Brain microvascular endothelial cell (primary cell): Measurements from ENCODE around the gene SERBP1.

Experiments
- DNase-seq: peaks from one replicate; pipeline ENCODE4 v3.0.0-alpha.2; 2020
- H3K27ac ChIP-seq: fragments of 250-450 bp; sonication (Bioruptor Pico); 2 replicates; pipeline ENCODE4 v1.5.1; 2020; ENCODE audit warnings: mild to moderate bottlenecking, moderate library complexity
- H3K27me3 ChIP-seq: fragments of 250-450 bp; sonication (Bioruptor Pico); replicated peaks from 2 replicates; pipeline ENCODE4 v1.5.1; 2020; ENCODE audit warnings: mild to moderate bottlenecking
- H3K36me3 ChIP-seq: fragments of 250-450 bp; sonication (Bioruptor Pico); replicated peaks from 2 replicates; pipeline ENCODE4 v1.5.1; 2020; ENCODE audit warnings: mild to moderate bottlenecking
- H3K4me3 ChIP-seq: 2 replicates; pipeline ENCODE4 v1.5.1; 2011; ENCODE audit warnings: low read depth, mild to moderate bottlenecking, control low read depth, low read length, moderate library complexity
- in situ Hi-C: cut with HindIII; loops from 2 replicates; pipeline ENCODE4 v1.10.0; 2017; ENCODE audit warnings: low sequenced_read_pairs, low pct_ligation_motif_present
- TF ChIP-seq, protein P1 (sequence below): IDR thresholded peaks from 2 replicates; pipeline ENCODE4 v1.5.1; 2011; ENCODE audit warnings: low read depth, mild to moderate bottlenecking, moderate library complexity, low read length, control low read depth, inconsistent platforms; ENCODE audit errors: missing control alignments

Gene SERBP1

DNA sequence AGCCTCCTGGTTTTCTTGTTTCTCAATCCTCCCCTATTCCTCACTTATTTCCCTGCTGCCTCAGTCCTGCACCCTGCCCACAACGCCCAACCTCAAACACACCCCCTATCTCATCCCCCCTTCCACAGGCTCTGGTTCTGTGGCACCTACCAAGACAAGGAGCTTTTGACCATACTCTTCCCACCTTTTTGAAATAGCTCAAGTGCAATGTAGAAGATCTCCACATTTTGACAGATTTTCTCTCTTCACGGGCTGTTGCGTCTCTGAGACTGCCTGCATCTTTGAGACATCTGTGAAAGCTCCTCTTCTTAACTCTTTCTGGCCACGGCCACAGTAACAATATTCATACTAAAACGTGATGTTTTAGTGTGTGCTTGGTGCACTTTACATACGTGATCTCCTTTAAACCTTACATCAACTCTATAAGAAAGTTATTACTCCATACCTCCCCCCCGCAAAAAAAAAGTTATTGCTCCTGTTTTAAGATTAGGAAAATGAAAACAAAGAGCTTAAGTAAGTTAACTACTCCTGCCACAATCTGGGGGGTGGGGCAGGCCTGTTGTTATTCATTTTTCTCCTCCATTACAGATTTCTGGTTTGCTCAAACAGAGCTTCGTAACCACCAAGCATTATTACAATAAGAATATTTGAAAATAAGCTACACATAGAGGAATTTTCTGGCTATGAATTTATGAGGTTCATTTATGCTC lies 1.8 kb upstream of the SERBP1 start:
- in situ Hi-C loops: no loop called here
- TF ChIP-seq, protein P1, sequence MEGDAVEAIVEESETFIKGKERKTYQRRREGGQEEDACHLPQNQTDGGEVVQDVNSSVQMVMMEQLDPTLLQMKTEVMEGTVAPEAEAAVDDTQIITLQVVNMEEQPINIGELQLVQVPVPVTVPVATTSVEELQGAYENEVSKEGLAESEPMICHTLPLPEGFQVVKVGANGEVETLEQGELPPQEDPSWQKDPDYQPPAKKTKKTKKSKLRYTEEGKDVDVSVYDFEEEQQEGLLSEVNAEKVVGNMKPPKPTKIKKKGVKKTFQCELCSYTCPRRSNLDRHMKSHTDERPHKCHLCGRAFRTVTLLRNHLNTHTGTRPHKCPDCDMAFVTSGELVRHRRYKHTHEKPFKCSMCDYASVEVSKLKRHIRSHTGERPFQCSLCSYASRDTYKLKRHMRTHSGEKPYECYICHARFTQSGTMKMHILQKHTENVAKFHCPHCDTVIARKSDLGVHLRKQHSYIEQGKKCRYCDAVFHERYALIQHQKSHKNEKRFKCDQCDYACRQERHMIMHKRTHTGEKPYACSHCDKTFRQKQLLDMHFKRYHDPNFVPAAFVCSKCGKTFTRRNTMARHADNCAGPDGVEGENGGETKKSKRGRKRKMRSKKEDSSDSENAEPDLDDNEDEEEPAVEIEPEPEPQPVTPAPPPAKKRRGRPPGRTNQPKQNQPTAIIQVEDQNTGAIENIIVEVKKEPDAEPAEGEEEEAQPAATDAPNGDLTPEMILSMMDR: no peak
- no peak overlapping the region for H3K4me3 ChIP-seq
- no peaks in the 10 kb centered on the region for H3K27me3 ChIP-seq
- DNase-seq: no peak
- no peaks in the 10 kb centered on the region for H3K36me3 ChIP-seq
- H3K27ac ChIP-seq: no peak overlapping the region

DNA sequence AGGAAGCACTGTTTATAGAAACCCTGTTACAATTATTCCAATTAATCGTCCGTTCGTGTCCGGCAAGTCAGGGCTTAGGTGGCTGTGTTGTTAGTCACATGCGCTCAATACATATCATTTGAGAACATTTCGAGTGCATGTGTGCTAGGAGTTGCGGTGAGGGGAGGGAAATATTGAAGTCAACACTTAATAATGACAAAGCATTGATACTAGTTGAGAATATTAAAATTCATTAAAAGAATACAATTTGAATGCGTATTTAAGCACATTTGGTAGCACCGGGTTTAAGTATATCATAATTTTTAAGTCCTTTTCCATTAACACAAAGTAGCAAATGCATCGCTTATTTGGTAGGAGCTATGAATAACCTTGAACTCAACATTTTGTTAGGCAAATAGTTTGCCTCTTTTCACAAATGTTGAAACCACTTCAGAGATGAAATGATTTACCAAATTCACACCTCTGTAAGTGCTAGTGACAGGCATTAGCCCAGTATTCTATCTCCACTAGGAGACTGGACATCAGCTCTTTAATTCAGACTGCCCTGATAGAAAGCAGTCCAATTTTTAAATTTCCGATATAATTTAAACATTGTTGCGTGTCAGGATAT lies 1.1 kb upstream of the SERBP1 start:
- TF ChIP-seq, protein P1: no peak
- H3K4me3 ChIP-seq: peak overlapping the region; percentile 86
- H3K27ac ChIP-seq: peak overlapping the region; percentile 2
- DNase-seq: no peak
- in situ Hi-C loops: no loop called here
- no peaks in the 10 kb centered on the region for H3K36me3 ChIP-seq
- no peaks in the 10 kb centered on the region for H3K27me3 ChIP-seq

DNA sequence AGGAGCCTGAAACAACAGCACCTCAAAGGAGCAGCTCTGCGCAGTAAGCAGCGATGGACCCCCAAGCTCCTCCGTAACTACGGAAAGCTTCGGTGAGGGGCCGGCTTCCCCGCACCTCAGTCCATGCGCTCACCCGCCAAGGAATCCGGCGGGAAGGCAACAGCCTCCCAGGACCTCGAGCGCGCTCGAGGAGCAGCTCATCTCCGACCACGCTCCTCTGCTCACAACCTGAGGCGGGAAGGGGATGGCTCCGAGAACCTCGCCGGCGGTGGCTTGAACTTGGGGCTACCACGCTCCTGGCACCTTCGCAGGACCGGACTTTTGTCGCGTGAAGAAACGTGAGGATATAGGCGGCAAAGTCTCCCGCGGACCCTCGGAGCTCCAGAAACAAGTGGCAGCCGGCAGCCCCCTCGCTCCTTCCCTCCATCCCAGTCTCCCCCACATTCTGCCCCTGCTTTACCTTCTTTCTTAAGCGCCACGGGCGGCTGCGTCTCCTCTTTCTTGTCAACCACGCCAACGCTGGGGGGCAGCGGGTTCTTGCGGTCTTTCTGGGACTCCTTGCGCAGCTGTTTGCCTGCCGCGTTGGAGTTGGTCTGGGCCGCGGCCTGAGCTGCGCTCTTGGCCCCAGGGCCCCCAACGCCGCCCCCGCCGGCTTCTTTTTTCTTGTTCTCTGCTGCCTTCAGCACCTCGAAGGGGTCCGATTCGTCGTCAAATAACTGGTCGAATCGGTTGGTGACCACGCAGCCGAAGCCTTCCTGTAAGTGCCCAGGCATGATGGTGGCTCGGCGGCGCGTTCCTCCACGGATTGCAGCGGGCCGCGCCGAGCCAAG lies 459 bp downstream of the SERBP1 start:
- no peak for DNase-seq
- in situ Hi-C loops: no loop called here
- H3K4me3 ChIP-seq: peak overlapping the region; percentile 86
- peak overlapping the region; percentile 61 for H3K27ac ChIP-seq
- TF ChIP-seq, protein P1: no peak
- no peaks in the 10 kb centered on the region for H3K27me3 ChIP-seq
- H3K36me3 ChIP-seq: peaks cover 11% of the 10 kb centered on the region

DNA sequence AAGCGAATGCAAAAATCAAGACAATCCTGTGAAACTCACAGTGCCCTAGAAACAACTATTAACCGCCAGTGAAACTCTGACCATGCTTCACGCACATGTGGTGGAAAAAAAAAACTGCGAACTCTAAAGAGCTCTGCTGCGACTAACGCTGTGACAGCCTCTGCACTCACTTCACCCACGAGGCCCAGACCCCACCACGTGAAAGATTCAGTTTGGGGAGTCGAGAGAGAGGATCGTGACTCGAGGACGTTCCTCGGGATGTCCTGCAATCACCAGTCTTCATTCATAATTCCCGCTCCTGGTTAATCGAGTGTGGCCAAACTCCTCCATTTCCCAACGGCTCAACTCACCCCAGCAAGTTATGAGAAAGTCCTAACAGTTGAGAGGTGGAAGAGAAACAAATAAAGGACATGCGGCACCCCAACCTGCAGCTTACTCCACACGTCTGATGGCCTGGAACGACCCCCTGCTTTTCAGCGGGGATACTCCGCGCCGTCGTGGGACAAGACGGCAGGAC lies 1.1 kb downstream of the SERBP1 start:
- no peak for DNase-seq
- Histone ChIP-seq H3K27ac (no peak overlapping the region), H3K27me3 (no peaks in the 10 kb centered on the region), H3K36me3 (peaks cover 18% of the 10 kb centered on the region), H3K4me3 (peak overlapping the region; percentile 86)
- TF ChIP-seq, protein P1: no peak
- in situ Hi-C loops: no loop called here

DNA sequence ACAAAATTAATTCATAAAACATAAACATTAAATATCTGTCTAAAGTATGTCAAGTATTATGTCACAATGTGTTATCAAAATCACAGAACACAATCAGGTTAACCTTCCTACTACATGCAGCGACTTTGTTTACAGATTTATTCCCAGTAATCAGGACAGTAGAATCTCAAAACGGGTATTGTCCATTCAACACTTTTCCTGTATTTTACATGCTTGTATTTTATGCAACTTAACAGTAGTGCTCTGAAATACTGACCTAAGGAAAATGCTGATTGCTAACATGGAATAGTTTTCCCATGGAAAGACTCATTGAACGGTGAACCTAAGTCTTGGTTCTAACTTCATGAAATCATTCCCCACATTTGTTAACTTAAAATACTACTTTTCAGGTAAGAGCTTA lies 2.3 kb downstream of the SERBP1 start:
- Histone ChIP-seq H3K27ac (no peak overlapping the region), H3K36me3 (peaks cover 29% of the 10 kb centered on the region), H3K4me3 (peak overlapping the region; percentile 86), H3K27me3 (no peaks in the 10 kb centered on the region)
- in situ Hi-C loops: no loop called here
- DNase-seq: no peak
- TF ChIP-seq, protein P1: no peak
